Lower leg skin (tissue), 3 donors: ENCODE data around the gene ZNF783.

Experiments used
- CTCF ChIP-seq, 3 donors: fragments of 450-650 bp; IDR thresholded peaks; one replicate each; pipeline ENCODE4 v1.5.1; 2016; ENCODE audit warnings: antibody characterized with exemption in 3 of 3, mild to moderate bottlenecking in 3 of 3, moderate library complexity in 2 of 3
- POLR2A ChIP-seq, 2 donors: fragments of 450-650 bp; IDR thresholded peaks; one replicate each; pipeline ENCODE4 v1.6.1; 2016 to 2017; ENCODE audit warnings: antibody characterized with exemption in 2 of 2, mild to moderate bottlenecking in 1 of 2, moderate library complexity in 1 of 2

- TF ChIP-seq POLR2A (IDR thresholded peaks at IDR 0.05) (no peak), CTCF (IDR thresholded peaks at IDR 0.05) (no peak)
Measured at GRCh38 chr7:149277871-149278270, 15.9 kb downstream of the ZNF783 start.
